ENCODE measurements around the gene S100PBP. TPM values are rescaled to one million over a fixed set of nuclear protein-coding genes. Genes with fewer than 3 reads are reported as not detected.

S100PBP gene
- total and polyA plus RNA-seq, 2 donors (not counting 3 experiments of a cell fraction or from before 2014, with no cell fraction given) = 15.4 to 38.6 TPM

DNA sequence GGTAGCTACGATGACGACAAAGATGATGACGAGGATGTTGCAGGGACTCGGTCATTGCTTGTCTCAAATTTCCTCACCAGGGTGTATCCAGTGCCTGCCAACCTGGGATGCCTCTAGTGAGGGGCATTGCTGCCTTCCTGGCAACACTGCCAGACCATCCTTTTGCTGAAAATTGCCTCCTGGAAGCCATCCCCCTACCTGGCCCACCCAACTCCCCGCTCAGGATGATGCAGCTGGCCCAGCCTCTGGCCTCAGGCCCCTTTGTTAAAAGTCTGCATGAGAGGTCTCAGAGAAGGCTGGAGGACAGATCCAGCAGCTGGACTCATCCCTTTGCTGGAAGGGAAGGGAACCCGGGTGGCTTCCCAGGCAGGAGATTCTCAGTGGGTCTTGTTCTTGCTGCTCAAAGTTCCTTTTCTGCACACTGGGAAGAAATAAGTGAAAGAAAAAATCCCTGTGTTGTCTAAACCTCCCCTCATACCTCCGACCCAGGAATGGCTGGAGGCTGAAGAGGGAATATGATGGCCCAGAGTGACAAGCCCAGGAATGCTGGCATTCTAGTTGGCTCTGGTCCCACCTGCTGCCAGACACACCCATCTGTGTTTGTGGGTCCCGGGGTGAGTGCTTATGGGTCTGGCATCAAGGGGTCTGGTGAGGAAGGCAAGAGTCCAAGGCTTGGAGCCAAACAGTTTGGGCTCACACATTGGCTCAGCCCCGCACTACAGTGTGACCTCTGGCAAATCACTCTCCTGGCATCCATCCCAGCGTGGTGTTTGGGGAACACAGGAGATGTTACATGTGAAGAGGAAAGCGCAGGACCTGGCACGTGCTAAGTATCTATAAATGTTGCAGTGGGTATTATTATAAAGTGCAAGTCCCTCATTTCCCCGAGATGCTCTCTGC lies 60.0 kb downstream of the S100PBP start:
- ChIA-PET CTCF (interaction anchor here (0.6 to 6.0 kb wide), 15 partner anchors 8 to 211 kb away, joined by 3 to 175 read pairs (median 8); partner anchors contain the start of genes AZIN2 and HPCA), POLR2A (no interaction called here)
- Histone ChIP-seq H2AFZ (ENCODE audit: low read depth, low read length) (no peak overlapping the region), H3K36me3 (ENCODE audit: control insufficient read depth in 2 of 2, extremely low read depth in 1 of 2, insufficient read depth in 2 of 2, low read length in 2 of 2) (no peaks in the 10 kb centered on the region), H3K79me2 (ENCODE audit: control insufficient read depth, insufficient read depth, low read length) (no peaks in the 10 kb centered on the region), H3K9me1 (replicated peaks; ENCODE audit: control insufficient read depth, extremely low read depth, insufficient read depth, low read length) (no peaks in the 10 kb centered on the region), H3K27me3 (ENCODE audit: control insufficient read depth in 2 of 2, insufficient read depth in 2 of 2, low read length in 2 of 2) (peaks cover 0 to 2% of the 10 kb centered on the region in 2 experiments), H3K4me3 (replicated peaks in 1 of 3; ENCODE audit: insufficient read depth in 1 of 3, low read depth in 1 of 3, low read length in 3 of 3) (no peak overlapping the region), H4K20me1 (replicated peaks; ENCODE audit: control insufficient read depth, extremely low read depth, insufficient read depth, low read length) (no peaks in the 10 kb centered on the region), H3K4me1 (ENCODE audit: control insufficient read depth, extremely low read depth, insufficient read depth, low read length) (no peaks in the 10 kb centered on the region), H3K27ac (ENCODE audit: insufficient read depth, low read depth, low read length) (no peak overlapping the region), H3K9ac (replicated peaks; ENCODE audit: extremely low read depth, insufficient read depth, low read length) (no peak overlapping the region), H3K9me3 (replicated peaks; ENCODE audit: control insufficient read depth, insufficient read depth, low read length) (no peaks in the 10 kb centered on the region), H3K4me2 (ENCODE audit: insufficient read depth, low read length) (no peak overlapping the region)
- TF ChIP-seq CTCF (IDR thresholded peaks at IDR 0.05; ENCODE audit: extremely low read depth in 1 of 2, insufficient read depth in 1 of 2, low read depth in 1 of 2, low read length in 2 of 2) (no peak), POLR2AphosphoS5 (IDR thresholded peaks at IDR 0.05; ENCODE audit: insufficient read depth, low read depth, low read length) (no peak), FOS (IDR thresholded peaks at IDR 0.05; ENCODE audit: borderline replicate concordance, insufficient read depth, low read length) (no peak), POLR2A (IDR thresholded peaks at IDR 0.05; ENCODE audit: low read depth, low read length) (no peak), EZH2 (IDR thresholded peaks at IDR 0.05; ENCODE audit: borderline replicate concordance, low read depth, low read length, severe bottlenecking) (no peak), JUN (IDR thresholded peaks at IDR 0.05; ENCODE audit: borderline replicate concordance, insufficient read depth, insufficient read length, low read depth) (no peak), MAX (IDR thresholded peaks at IDR 0.05; ENCODE audit: insufficient read depth, insufficient read length) (no peak), MYC (IDR thresholded peaks at IDR 0.05; ENCODE audit: low read depth, low read length) (no peak), GATA2 (IDR thresholded peaks at IDR 0.05; ENCODE audit: insufficient read depth, insufficient read length, low read depth, low read length) (no peak)
- no TSS peak for BruUV-seq (replicated peaks)
- DNase-seq (ENCODE audit: low read depth, low spot score) (no peak), FAIRE-seq (no peak)
- intact Hi-C loops (cut with micrococcal nuclease) = loop anchor here (2.0 kb wide), 1 partner anchor 55 kb away; no protein-coding TSS in a partner anchor
- dilution Hi-C loops (cut with MboI; ENCODE audit: extremely low pct_ligation_motif_present, low sequenced_read_pairs) = no loop called here
